Hepatic stellate cell (primary cell): ENCODE measurements around the gene KCNK3.

ENCODE experiments used
- DNase-seq: peaks from one replicate; pipeline ENCODE4 v3.0.0; 2011; ENCODE audit warnings: low spot score

Gene KCNK3

GRCh38 chr2:26712486-26713465, 20.3 kb downstream of the KCNK3 start:
- DNase-seq = no peak

- no peak for DNase-seq
Measured at GRCh38 chr2:26715528-26716270, 23.2 kb downstream of the KCNK3 start.

- DNase-seq = no peak
Measured at GRCh38 chr2:26716340-26716739, 23.8 kb downstream of the KCNK3 start.

GRCh38 chr2:26716769-26717168, 24.2 kb downstream of the KCNK3 start:
- DNase-seq = no peak

GRCh38 chr2:26717362-26717761, 24.8 kb downstream of the KCNK3 start:
- no peak for DNase-seq

GRCh38 chr2:26718949-26719686, 26.6 kb downstream of the KCNK3 start:
- no peak for DNase-seq

- DNase-seq = peak; percentile 75
Measured at GRCh38 chr2:26720322-26721114, 28.0 kb downstream of the KCNK3 start.

- DNase-seq = no peak
Measured at GRCh38 chr2:26721115-26722032, 28.9 kb downstream of the KCNK3 start.

GRCh38 chr2:26722328-26722727, 29.8 kb downstream of the KCNK3 start:
- no peak for DNase-seq

- no peak for DNase-seq
Measured at GRCh38 chr2:26722911-26723310, 30.4 kb downstream of the KCNK3 start.

- no peak for DNase-seq
Measured at GRCh38 chr2:26723475-26723874, 31.0 kb downstream of the KCNK3 start.

- peak; percentile 92 for DNase-seq
Measured at GRCh38 chr2:26723991-26724750, 31.6 kb downstream of the KCNK3 start.

- no peak for DNase-seq
Measured at GRCh38 chr2:26724784-26725520, 32.4 kb downstream of the KCNK3 start.

- DNase-seq = no peak
Measured at GRCh38 chr2:26725521-26725820, 32.9 kb downstream of the KCNK3 start.

- DNase-seq = no peak
Measured at GRCh38 chr2:26726228-26726627, 33.7 kb downstream of the KCNK3 start.

- no peak for DNase-seq
Measured at GRCh38 chr2:26727641-26728561, 35.4 kb downstream of the KCNK3 start.

GRCh38 chr2:26729311-26729710, 36.8 kb downstream of the KCNK3 start:
- DNase-seq = no peak
